Measurements from ENCODE around the gene SPTBN5. TPM values are rescaled to one million over a fixed set of nuclear protein-coding genes. Genes with fewer than 3 reads are reported as not detected.

Gene SPTBN5
- total RNA-seq, 4 donors from 2014 or later = 0.40 to 2.5 (median 1.8) TPM

DNA sequence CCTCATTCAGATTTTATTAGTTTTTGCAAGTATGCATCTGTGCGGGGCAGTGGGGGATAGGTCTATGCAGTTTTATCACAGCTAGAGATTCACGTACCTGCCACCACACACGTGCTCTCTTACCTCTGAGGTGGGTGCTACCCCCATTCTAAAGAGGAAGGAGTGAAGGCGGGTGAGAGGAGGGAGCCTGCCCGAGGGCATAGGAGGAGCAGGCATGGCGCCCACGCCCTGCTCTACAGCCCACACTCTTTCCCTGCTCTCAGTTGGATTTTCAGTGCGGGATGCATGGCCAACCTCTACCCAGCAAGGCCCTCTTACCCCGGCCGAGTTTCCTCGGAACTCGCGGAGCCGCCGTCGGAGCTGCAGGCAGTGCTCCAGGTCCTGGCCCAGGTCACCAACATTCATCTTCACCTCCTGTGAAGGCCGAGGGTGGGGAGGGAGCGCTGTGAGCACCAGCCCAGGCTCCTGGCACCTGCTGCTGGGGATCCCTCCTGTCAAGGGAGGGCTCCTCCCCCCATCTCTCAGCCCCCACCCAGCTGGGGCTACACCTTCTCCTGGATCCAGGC is 28.3 kb downstream of the SPTBN5 start:
- intact Hi-C loops (cut with DNase I) = no loop called here
- TF ChIP-seq, protein P1, sequence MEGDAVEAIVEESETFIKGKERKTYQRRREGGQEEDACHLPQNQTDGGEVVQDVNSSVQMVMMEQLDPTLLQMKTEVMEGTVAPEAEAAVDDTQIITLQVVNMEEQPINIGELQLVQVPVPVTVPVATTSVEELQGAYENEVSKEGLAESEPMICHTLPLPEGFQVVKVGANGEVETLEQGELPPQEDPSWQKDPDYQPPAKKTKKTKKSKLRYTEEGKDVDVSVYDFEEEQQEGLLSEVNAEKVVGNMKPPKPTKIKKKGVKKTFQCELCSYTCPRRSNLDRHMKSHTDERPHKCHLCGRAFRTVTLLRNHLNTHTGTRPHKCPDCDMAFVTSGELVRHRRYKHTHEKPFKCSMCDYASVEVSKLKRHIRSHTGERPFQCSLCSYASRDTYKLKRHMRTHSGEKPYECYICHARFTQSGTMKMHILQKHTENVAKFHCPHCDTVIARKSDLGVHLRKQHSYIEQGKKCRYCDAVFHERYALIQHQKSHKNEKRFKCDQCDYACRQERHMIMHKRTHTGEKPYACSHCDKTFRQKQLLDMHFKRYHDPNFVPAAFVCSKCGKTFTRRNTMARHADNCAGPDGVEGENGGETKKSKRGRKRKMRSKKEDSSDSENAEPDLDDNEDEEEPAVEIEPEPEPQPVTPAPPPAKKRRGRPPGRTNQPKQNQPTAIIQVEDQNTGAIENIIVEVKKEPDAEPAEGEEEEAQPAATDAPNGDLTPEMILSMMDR (IDR thresholded peaks at IDR 0.05) = no peak
- no peak for TF ChIP-seq POLR2A (IDR thresholded peaks at IDR 0.05)
- no peak for DNase-seq

DNA sequence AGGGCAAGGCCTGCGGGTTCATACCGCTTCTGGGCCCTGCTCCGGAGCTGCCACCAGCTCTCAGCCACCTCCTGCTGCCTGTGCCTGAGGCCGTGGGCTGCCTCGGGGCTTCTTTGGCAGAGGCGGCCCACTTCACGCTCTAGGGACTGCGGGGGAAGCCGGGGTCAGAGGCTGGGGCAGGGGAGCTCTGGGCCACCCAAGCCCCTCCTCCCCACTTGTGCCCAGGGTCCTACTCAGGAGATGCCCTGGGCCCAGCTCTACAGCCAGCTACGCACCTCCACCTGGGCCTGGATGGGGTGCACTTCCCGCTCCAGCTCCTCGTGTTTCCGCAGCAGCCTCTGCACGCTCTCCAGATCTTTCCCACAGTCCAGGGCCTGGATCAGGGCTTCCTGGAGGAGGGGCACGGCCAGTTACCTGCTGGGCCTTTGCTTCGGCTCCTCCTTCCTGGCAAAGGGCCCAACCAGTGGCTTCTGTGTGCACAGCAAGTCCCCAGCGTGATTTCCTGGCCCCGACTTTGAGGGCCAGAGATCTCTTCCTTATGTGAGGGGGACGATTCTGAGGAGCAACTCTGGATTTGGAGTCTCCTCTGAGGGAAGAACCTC is 31.2 kb downstream of the SPTBN5 start:
- intact Hi-C loops (cut with DNase I) = no loop called here
- no peak overlapping the region for H3K27ac ChIP-seq
- H3K4me3 ChIP-seq (replicated peaks in 1 of 3) = no peak overlapping the region
- H3K9me3 ChIP-seq = no peaks in the 10 kb centered on the region
- WGBS, 2 donors = 77 to 90% methylated on average over 11 to 17 of the region's 19 CpGs
- no peaks in the 10 kb centered on the region for H3K27me3 ChIP-seq
- H3K36me3 ChIP-seq = no peaks in the 10 kb centered on the region
- peaks cover 0 to under 1% of the 10 kb centered on the region in 2 donors for H3K4me1 ChIP-seq
- TF ChIP-seq, protein P1 (IDR thresholded peaks at IDR 0.05) = no peak
- TF ChIP-seq POLR2A (IDR thresholded peaks at IDR 0.05) = no peak
- DNase-seq = no peak

More for the DNA sequence above, 28.3 kb downstream of the SPTBN5 start:
- no peaks in the 10 kb centered on the region for H3K27me3 ChIP-seq
- H3K36me3 ChIP-seq = no peaks in the 10 kb centered on the region
- 86 to 88% methylated on average over 15 to 16 of the region's 18 CpGs for WGBS, 2 donors
- no peaks in the 10 kb centered on the region for H3K4me1 ChIP-seq
- H3K4me3 ChIP-seq (replicated peaks in 1 of 3) = no peak overlapping the region
- H3K9me3 ChIP-seq = no peaks in the 10 kb centered on the region
- H3K27ac ChIP-seq = no peak overlapping the region

GRCh38 chr15:41861736-41862356 is 32.0 kb downstream of the SPTBN5 start:
- DNase-seq = no peak
- Histone ChIP-seq H3K4me3 (replicated peaks in 1 of 3) (no peak overlapping the region), H3K27me3 (no peaks in the 10 kb centered on the region), H3K27ac (no peak overlapping the region), H3K36me3 (no peaks in the 10 kb centered on the region), H3K9me3 (no peaks in the 10 kb centered on the region), H3K4me1 (peaks cover 0 to 7% of the 10 kb centered on the region in 2 donors)
- intact Hi-C loops (cut with DNase I) = no loop called here
- no peak for TF ChIP-seq POLR2A (IDR thresholded peaks at IDR 0.05)
- TF ChIP-seq, protein P1 (IDR thresholded peaks at IDR 0.05) = no peak
- 84% methylated on average over 7 to 15 of the region's 18 CpGs for WGBS, 2 donors

GRCh38 chr15:41860049-41860828 is 33.6 kb downstream of the SPTBN5 start:
- DNase-seq = no peak
- intact Hi-C loops (cut with DNase I) = no loop called here
- no peaks in the 10 kb centered on the region for H3K27me3 ChIP-seq
- 76 to 77% methylated on average over 11 of the region's 15 CpGs for WGBS, 2 donors
- no peaks in the 10 kb centered on the region for H3K36me3 ChIP-seq
- H3K27ac ChIP-seq = no peak overlapping the region
- H3K4me3 ChIP-seq (replicated peaks in 1 of 3) = no peak overlapping the region
- no peaks in the 10 kb centered on the region for H3K9me3 ChIP-seq
- TF ChIP-seq, protein P1 (IDR thresholded peaks at IDR 0.05) = no peak
- TF ChIP-seq POLR2A (IDR thresholded peaks at IDR 0.05) = no peak
- H3K4me1 ChIP-seq = peaks cover 4 to 19% of the 10 kb centered on the region in 2 donors
